Measurements from ENCODE around the gene CASP3.
"Not testable (repeated sequence)": the region's sequence is repeated elsewhere in the genome, so short reads cannot be mapped to it uniquely, and the experiment has no call there.

CASP3 gene

DNA sequence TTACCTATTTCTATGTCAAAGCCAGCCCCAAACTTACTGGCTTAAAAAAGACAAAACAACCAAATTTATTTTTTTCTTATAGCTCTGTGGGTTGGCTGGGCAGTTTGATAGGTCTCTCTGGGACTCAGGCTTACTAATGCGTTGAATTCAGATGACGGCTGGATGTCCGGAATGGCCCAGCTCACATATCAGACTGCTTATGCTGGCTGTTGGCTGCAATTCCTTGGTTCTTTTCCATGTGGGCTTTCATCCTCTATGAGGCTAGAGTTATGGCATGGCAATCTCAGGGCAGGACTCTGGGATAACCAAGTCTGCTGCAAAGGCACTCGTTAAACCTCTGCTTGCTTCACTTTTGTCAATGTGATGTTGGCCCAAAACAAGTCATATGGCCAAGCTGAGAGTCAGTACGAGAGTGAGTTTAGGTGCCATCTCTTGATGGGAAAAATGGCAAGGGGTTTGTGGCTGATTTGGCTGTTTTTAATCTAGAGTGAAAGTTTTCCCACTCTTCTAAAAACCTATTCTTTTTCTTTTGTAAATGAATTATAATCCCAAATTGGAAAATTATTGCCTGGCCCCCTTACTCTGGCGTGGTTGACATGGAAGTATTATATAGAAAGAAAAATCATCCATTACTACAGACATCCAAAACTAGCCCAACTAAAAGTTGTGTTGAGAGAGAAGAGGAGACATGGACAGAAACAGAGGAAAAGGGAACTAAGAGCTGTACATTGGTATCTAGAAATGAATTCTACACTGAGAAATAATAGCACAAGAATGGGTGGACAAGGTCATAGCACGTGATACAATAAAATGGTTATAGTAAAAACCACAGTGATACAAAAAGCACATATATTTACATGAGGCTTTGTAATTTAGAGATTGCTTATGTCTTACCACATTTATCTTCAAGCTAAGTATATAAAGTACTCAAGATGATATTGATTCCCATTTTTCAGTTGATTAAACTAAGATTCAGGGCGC is 6.9 kb upstream of the CASP3 start:
- CTCF ChIA-PET = interaction anchor here (1.1 to 1.9 kb wide), 3 partner anchors 13 to 33 kb away, joined by 3 to 5 read pairs (median 3); no protein-coding TSS in a partner anchor
- no peak for TF ChIP-seq CTCF (IDR thresholded peaks at IDR 0.05; ENCODE audit: control extremely low read depth, extremely low read depth, low read depth, missing control alignments)
- DNase-seq (ENCODE audit: extremely low spot score) = no peak
- POLR2A ChIA-PET = no interaction called here

DNA sequence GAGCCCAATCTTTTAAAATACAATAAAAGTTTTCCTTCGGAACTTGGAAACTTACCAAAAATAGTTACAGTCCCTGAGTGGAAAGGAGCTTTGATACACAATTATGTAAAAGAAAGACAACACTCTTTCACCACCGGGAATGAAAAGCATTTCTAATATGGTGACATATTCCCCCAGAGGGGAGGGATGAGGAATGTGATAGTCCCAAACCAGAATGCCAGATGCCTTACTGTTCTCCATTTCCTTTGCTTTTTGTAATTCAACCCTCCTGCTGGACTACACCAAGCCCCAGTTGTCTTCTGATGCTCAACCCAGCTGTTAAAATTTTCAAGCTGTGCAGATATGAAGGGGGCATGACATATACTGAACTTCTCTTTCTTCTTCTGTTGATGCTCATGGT is 4.4 kb upstream of the CASP3 start:
- ChIA-PET POLR2A (no interaction called here), CTCF (interaction anchor here (1.1 to 1.3 kb wide), 2 partner anchors 9 to 11 kb away, joined by 4 read pairs; no protein-coding TSS in a partner anchor)
- DNase-seq (ENCODE audit: extremely low spot score) = no peak
- TF ChIP-seq CTCF (IDR thresholded peaks at IDR 0.05; ENCODE audit: control extremely low read depth, extremely low read depth, low read depth, missing control alignments) = no peak

GRCh38 chr4:184652681-184653080 is 3.4 kb upstream of the CASP3 start:
- CTCF ChIA-PET; POLR2A ChIA-PET; DNase-seq (ENCODE audit: extremely low spot score): not testable (repeated sequence)

- no peak for TF ChIP-seq CTCF (IDR thresholded peaks at IDR 0.05; ENCODE audit: control extremely low read depth, extremely low read depth, low read depth, missing control alignments)
- POLR2A ChIA-PET = no interaction called here
- CTCF ChIA-PET = no interaction called here
These were observed 2.7 kb upstream of the CASP3 start for GRCh38 chr4:184651899-184652298.

DNA sequence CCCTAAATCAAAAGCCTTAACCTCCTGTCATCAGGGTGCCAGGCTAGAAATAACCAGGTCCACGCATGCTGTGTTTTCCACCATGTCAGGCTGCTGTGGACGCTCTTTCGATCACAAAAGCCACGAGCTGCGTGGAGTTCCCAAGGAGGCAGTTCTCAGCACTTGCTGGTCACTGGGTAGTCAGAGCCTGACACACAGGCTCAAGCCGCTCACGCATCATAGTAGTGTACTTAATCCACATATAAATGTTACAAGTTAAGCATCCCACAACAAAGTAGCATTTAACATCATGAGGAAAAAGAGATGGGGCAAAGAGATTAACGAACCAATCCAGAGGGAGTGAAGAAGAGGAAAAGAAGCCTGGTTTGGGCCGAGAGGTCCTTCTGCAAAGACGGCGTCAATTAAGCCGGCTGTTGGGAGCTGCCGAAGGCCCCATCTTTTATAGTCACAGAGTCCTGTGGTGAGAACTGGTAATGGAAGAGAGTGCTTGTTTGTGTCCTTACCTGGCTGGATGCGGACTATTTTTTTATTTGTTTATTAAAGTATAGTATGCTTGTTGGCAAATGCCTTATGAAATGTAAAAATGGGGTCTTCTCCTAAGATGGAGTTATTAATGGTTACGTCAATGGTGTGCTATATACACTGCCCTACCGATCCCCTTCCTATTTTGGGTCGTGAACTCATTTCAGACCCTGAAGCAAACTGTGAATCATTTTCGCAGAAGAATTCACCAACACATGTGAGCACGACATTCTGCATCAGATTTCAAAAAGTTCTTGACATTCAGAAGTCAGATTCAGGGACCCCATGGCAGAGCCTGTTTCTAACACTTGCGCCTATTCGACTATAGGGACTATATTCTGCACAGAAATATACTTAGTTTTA is 966 bp upstream of the CASP3 start:
- no peak for DNase-seq (ENCODE audit: extremely low spot score)
- TF ChIP-seq CTCF (IDR thresholded peaks at IDR 0.05; ENCODE audit: control extremely low read depth, extremely low read depth, low read depth, missing control alignments) = no peak
- POLR2A ChIA-PET = interaction anchor here (0.6 to 1.8 kb wide), 31 partner anchors 9 to 930 kb away, joined by 3 to 15 read pairs (median 5); partner anchors contain the start of gene CENPU
- CTCF ChIA-PET = interaction anchor here (0.7 to 3.9 kb wide), 4 partner anchors 14 to 386 kb away, joined by 3 to 13 read pairs (median 6); no protein-coding TSS in a partner anchor

More at GRCh38 chr4:184651899-184652298, 2.7 kb upstream of the CASP3 start:
- no peak for DNase-seq (ENCODE audit: extremely low spot score)

DNA sequence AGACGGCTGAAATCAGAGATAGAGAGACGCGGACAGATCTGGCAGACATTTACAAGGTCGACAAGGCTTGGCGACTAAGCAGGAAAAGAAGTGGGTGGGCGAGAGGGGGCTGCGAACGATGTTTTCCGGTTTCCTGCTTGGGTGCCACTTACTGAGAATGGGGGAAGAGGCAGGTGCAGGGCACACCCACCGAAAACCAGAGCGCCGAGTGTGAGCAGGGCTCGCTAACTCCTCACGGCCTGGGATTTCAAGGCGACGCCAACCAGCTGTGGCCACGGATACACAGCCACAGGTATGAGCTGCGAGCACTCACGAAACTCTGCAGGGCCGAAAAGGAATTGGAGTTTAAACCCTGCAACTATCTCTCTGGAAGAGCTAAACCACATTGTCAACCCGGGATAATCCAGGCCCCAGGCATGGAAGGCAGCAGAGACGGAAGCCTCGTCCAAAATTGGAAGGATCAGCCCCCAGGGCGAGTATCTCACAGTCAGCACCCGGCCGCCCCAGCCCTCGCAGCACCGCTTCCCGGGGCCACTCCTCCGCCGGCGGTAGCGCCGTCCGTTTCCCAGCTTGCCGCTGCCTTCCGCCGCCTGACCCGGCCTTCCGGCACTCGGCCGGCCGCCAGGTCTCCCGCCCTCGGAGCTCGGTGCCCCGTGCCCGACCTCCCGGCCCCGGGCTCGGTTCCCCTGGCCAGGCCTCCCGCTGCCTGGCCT is 778 bp downstream of the CASP3 start:
- DNase-seq (ENCODE audit: extremely low spot score) = peak; percentile 33
- ChIA-PET CTCF (interaction anchor here (1.2 to 3.9 kb wide), 3 partner anchors 12 to 384 kb away, joined by 3 to 13 read pairs (median 9); no protein-coding TSS in a partner anchor), POLR2A (interaction anchor here (0.8 to 1.8 kb wide), 5 partner anchors 25 to 173 kb away, joined by 3 to 15 read pairs (median 4); partner anchors contain the start of gene CENPU)
- TF ChIP-seq CTCF (IDR thresholded peaks at IDR 0.05; ENCODE audit: control extremely low read depth, extremely low read depth, low read depth, missing control alignments) = no peak

All from GM10248 (cell line).